ENCODE data around the gene CELA2B.

The CELA2B gene

DNA sequence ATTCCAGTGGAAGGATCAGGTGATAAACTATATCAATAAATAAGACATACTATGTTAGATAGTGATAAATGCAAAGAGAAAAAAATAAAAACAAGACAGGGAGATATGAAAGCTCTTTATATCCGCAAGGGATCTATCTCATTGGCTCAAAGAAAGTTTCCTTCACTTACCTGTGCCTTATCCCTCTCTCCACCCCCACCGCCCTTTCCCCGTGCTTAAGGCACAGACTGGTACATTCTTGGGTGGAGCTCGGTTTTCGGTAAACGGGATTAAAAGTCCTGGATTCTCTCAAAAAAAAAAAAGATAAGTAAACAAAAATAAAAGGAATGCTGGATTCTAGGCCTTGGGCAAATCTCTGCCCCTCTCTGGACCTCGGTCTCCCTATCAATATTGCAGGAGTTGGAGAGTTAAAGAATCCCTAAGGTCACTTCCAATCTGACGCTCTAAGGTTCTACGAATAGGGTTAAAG is 50.2 kb downstream of the CELA2B start:
- TF ChIP-seq, protein P1, sequence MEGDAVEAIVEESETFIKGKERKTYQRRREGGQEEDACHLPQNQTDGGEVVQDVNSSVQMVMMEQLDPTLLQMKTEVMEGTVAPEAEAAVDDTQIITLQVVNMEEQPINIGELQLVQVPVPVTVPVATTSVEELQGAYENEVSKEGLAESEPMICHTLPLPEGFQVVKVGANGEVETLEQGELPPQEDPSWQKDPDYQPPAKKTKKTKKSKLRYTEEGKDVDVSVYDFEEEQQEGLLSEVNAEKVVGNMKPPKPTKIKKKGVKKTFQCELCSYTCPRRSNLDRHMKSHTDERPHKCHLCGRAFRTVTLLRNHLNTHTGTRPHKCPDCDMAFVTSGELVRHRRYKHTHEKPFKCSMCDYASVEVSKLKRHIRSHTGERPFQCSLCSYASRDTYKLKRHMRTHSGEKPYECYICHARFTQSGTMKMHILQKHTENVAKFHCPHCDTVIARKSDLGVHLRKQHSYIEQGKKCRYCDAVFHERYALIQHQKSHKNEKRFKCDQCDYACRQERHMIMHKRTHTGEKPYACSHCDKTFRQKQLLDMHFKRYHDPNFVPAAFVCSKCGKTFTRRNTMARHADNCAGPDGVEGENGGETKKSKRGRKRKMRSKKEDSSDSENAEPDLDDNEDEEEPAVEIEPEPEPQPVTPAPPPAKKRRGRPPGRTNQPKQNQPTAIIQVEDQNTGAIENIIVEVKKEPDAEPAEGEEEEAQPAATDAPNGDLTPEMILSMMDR (IDR thresholded peaks at IDR 0.05; ENCODE audit: insufficient read depth, low read length, missing control alignments): no peak
- DNase-seq (ENCODE audit: low read depth, low spot score): no peak
- H3K4me3 ChIP-seq (ENCODE audit: low read depth, low read length): peak overlapping the region; percentile 93
- ChIA-PET POLR2A (no interaction called here), CTCF (no interaction called here)

DNA sequence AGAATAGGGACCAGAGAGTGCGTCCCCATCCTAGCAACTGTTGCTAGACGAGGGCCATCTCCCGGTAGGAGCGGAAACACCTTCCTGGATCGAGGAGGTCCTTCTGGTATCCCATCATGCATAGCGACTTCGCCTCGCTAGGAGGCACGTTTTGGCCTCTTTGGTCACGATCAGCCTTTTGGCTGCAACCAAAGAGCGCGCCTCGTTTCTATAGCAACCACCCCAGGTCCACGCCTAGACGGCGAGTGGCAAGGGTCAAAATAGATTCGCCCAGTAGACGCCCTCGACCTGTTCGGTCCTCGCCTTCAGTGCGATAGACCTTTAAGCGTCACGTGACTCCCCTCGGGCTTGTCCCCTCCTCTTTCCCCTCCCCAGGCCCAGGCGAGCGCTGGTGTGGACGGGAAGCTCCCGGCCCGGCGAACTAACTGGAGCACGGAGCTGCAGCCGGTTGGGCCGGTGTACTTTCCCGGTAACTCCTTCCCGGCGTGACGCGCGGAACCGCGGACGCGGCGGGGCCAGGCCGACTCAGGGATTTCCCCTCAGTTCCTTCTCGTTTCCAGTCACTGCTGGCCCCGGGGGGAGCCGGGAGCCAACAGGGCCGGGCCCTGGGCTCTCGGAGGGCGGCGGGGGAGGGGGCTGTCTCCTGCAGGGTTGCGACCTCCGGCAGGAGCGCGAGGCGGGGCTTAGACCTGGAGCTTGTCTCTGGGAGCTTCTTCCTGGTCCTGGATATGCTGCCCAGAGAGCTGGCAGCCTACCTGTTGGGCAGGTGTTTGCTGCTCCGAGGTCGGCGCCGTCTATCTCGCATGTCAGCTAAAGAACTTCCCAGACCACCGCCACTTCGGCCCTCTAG is 50.8 kb downstream of the CELA2B start, which contains the start of gene DNAJC16:
DNAJC16 (plus strand) TSS at position 359 of the 850 bp plus-strand sequence. CDS start 2,258 bp downstream, outside the sequence.
- CTCF ChIA-PET: interaction anchor here (0.9 kb wide), 1 partner anchor 8 kb away, joined by 3 read pairs; no protein-coding TSS in a partner anchor
- TF ChIP-seq, protein P1 (IDR thresholded peaks at IDR 0.05; ENCODE audit: insufficient read depth, low read length, missing control alignments): peak; percentile 41
- POLR2A ChIA-PET: no interaction called here

DNA sequence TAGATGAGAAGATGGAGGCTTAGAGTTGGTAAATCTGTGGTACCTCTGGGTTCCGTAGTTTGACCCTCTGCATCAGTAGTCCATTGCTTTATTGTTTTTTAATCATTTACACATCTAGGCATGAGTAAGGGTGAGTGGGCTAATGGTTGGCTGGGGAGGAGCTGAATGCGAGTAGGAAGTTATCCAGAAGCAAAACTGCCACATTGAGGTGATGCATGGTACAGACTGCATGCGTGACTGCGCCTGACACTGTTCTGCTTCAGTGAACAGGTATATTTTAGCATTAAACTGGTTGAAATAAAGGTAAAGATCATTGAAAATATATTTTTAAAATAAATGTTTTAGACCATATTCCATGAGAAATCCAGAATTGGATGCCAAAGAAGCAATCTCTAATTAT is 55.1 kb downstream of the CELA2B start:
- ChIA-PET POLR2A (interaction anchor here (0.6 kb wide), 1 partner anchor 69 kb away, joined by 3 read pairs; no protein-coding TSS in a partner anchor), CTCF (no interaction called here)
- no peak overlapping the region for H3K4me3 ChIP-seq (ENCODE audit: low read depth, low read length)
- no peak for DNase-seq (ENCODE audit: low read depth, low spot score)
- TF ChIP-seq, protein P1 (IDR thresholded peaks at IDR 0.05; ENCODE audit: insufficient read depth, low read length, missing control alignments): no peak

More for the DNA sequence above, 50.8 kb downstream of the CELA2B start, which contains the start of gene DNAJC16:
- H3K4me3 ChIP-seq (ENCODE audit: low read depth, low read length): peak within 1 kb of the TSS; percentile 93
- DNase-seq (ENCODE audit: low read depth, low spot score): peak; percentile 99

DNA sequence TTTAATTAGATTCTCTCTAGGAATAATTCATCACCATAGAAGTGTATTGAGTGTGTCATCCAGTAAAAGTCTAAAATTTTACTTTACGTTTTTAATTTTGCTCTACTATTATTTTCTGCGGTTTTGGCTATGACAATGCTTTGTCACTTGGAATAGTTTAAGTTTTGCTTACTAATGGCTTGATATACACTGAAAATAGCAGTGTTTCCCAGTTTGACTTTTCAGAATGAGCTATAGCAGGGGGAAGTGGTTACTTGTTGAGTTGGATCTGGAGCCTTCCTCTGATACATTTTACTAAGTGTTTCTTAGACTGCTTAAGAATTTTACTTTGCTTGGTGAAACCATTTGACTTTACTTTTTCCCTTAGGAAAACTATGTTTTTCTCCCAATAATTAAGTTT is 55.8 kb downstream of the CELA2B start:
- POLR2A ChIA-PET: interaction anchor here (0.6 kb wide), 1 partner anchor 70 kb away, joined by 3 read pairs; no protein-coding TSS in a partner anchor
- CTCF ChIA-PET: no interaction called here
- DNase-seq (ENCODE audit: low read depth, low spot score): no peak
- TF ChIP-seq, protein P1 (IDR thresholded peaks at IDR 0.05; ENCODE audit: insufficient read depth, low read length, missing control alignments): no peak
- no peak overlapping the region for H3K4me3 ChIP-seq (ENCODE audit: low read depth, low read length)

DNA sequence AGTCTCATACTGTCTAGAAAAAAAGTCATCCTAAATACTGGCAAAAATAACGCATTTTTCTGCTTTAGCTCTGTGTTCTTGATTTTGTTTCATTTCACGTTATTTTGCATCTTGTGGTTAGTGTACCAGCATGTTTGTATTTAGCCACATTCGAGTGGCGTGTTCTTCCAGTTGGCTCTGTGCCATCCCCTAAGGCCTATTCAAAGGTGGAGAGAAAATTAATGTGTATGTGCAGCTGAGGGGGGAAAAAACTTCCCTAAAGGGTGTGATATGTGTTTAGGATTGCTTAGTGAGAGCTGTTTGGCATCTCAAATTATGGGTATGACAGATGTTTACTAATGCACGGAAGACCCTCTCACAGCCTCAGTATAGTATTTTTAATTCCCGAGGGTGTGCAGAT is 62.9 kb downstream of the CELA2B start:
- POLR2A ChIA-PET: interaction anchor here (0.6 kb wide), 1 partner anchor 11 kb away, joined by 3 read pairs; no protein-coding TSS in a partner anchor
- TF ChIP-seq, protein P1 (IDR thresholded peaks at IDR 0.05; ENCODE audit: insufficient read depth, low read length, missing control alignments): no peak
- CTCF ChIA-PET: no interaction called here
- H3K4me3 ChIP-seq (ENCODE audit: low read depth, low read length): no peak overlapping the region
- no peak for DNase-seq (ENCODE audit: low read depth, low spot score)

DNA sequence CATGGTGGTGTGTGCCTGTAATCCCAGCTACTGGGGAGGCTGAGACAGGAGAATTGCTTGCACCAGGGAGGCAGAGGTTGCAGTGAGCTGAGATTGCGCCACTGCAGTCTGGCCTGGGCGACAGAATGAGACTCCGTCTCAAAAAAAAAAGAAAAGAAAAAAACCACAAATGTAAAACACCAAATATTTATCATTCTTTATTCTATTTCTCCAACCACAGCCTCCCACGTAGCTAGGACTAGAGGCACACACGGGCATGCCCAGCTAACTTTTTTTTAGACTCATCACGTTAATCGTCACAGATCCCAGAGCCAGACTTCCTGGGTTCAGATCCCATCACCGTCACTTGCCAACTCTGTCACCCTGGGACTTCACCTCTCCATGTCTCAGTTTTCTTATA is 64.3 kb downstream of the CELA2B start:
- H3K4me3 ChIP-seq (ENCODE audit: low read depth, low read length): no peak overlapping the region
- CTCF ChIA-PET: no interaction called here
- DNase-seq (ENCODE audit: low read depth, low spot score): no peak
- POLR2A ChIA-PET: no interaction called here
- TF ChIP-seq, protein P1 (IDR thresholded peaks at IDR 0.05; ENCODE audit: insufficient read depth, low read length, missing control alignments): no peak

Measured in AG04449 (cell line).